GM12878 (cell line): ENCODE data around the gene TANC1. TPM values are rescaled to one million over a fixed set of nuclear protein-coding genes. Genes with fewer than 3 reads are reported as not detected.

ENCODE experiments used
- ATAC-seq: fragments of 200-7000 bp; cut with Tn5 transposase; 3 replicates; pipeline ENCODE4 v1.9.1; 2020; ENCODE audit warnings: mild to moderate bottlenecking, moderate library complexity
- BruUV-seq: library from RNA; stranded (reverse); fragments of 400-500 nt; replicated peaks from 2 replicates; lab custom pipeline; 2021; lab: Mats Ljungman, UMichigan
- CTCF ChIA-PET: fragments of 300-600 bp; sonication (Branson Sonifier 250); formaldehyde crosslinking; extraction: SDS; loops from one replicate; lab custom pipeline; 2021; ENCODE audit warnings: inconsistent platforms; lab: Yijun Ruan, JAX
- POLR2A ChIA-PET: fragments of 350-600 bp; formaldehyde crosslinking; extraction: SDS; loops from one replicate; lab custom pipeline; 2021; ENCODE audit warnings: inconsistent platforms; lab: Charles Lee
- RAD21 ChIA-PET: fragments of 300-600 bp; sonication (Branson Sonifier 250); formaldehyde crosslinking; loops from one replicate; lab custom pipeline; 2023; ENCODE audit warnings: antibody characterized with exemption; ENCODE audit not compliant: unreplicated experiment; lab: Charles Lee
- SMC1A ChIA-PET: fragments of 300-600 bp; sonication (Branson Sonifier 250); formaldehyde crosslinking; loops from one replicate; lab custom pipeline; 2023; ENCODE audit not compliant: unreplicated experiment, uncharacterized antibody; lab: Charles Lee
- DNase-seq: peaks from one replicate; pipeline ENCODE4 v3.0.0-alpha.2; 2011; ENCODE audit warnings: low read depth, low spot score
- FAIRE-seq: peaks from 3 replicates; lab custom pipeline; 2011; peaks lifted over from hg19 to GRCh38; lab: Jason Lieb, UNC
- H2AFZ ChIP-seq: 2 replicates; pipeline ENCODE4 v1.6.0; 2011; ENCODE audit warnings: low read depth, low read length, control low read depth; ENCODE audit not compliant: control insufficient read depth
- H3K27ac ChIP-seq: 2 replicates; pipeline ENCODE4 v1.5.1; 2011; ENCODE audit warnings: control low read depth; ENCODE audit not compliant: control insufficient read depth, insufficient read depth
- H3K27me3 ChIP-seq, 2 experiments: replicated peaks in 1 of 2; 2 replicates each; pipeline versions ENCODE4 v1.6.0 to v1.6.1; 2011; ENCODE audit warnings: low read length in 1 of 2; ENCODE audit not compliant: control insufficient read depth in 2 of 2, insufficient read depth in 2 of 2
- H3K36me3 ChIP-seq, 2 experiments: 2 replicates each; pipeline ENCODE4 v1.5.1; 2011; ENCODE audit warnings: low read length in 1 of 2; ENCODE audit not compliant: control insufficient read depth in 2 of 2, insufficient read depth in 2 of 2
- H3K4me1 ChIP-seq: 2 replicates; pipeline ENCODE4 v1.6.1; 2011; ENCODE audit warnings: mild to moderate bottlenecking, low read length, moderate library complexity, mixed read lengths; ENCODE audit not compliant: control insufficient read depth, insufficient read depth
- H3K4me2 ChIP-seq: 2 replicates; pipeline ENCODE4 v1.6.0; 2011; ENCODE audit warnings: control low read depth; ENCODE audit not compliant: control insufficient read depth, insufficient read depth
- H3K4me3 ChIP-seq: fragments of 200-600 bp; sonication (generic); 2 replicates; pipeline ENCODE4 v1.5.1; 2016
- H3K79me2 ChIP-seq: 2 replicates; pipeline ENCODE4 v1.6.0; 2011; ENCODE audit warnings: low read length; ENCODE audit not compliant: control insufficient read depth, insufficient read depth
- H3K9ac ChIP-seq: 2 replicates; pipeline ENCODE4 v1.8.0; 2011; ENCODE audit warnings: low read length, control low read depth, mixed read lengths; ENCODE audit not compliant: control insufficient read depth, insufficient read depth
- H3K9me3 ChIP-seq: replicated peaks from 3 replicates; pipeline ENCODE4 v1.5.1; 2011; ENCODE audit warnings: mild to moderate bottlenecking, low read length; ENCODE audit not compliant: control insufficient read depth, insufficient read depth
- H4K20me1 ChIP-seq: 2 replicates; pipeline ENCODE4 v1.6.0; 2011; ENCODE audit not compliant: control insufficient read depth, insufficient read depth
- CREM ChIP-seq: IDR thresholded peaks from 2 replicates; pipeline ENCODE4 v1.6.1; 2014; ENCODE audit warnings: antibody characterized with exemption, low read depth
- JUNB ChIP-seq: IDR thresholded peaks from 2 replicates; pipeline ENCODE4 v1.6.1; 2016; ENCODE audit warnings: antibody characterized with exemption, mild to moderate bottlenecking
- NR2C2 ChIP-seq: IDR thresholded peaks from 2 replicates; pipeline ENCODE4 v1.6.1; 2011; ENCODE audit warnings: borderline replicate concordance, low read depth; ENCODE audit not compliant: control insufficient read depth, insufficient read length
- NR2F1 ChIP-seq: fragments of 450-650 bp; conservative IDR thresholded peaks from 2 replicates; pipeline ENCODE4 v1.6.1; 2017; ENCODE audit warnings: mild to moderate bottlenecking
- POU2F2 ChIP-seq: IDR thresholded peaks from 3 replicates; pipeline ENCODE4 v1.6.1; 2011; ENCODE audit warnings: low read depth, mild to moderate bottlenecking, low read length, borderline replicate concordance
- RAD21 ChIP-seq: IDR thresholded peaks from 2 replicates; pipeline ENCODE4 v1.6.1; 2011; ENCODE audit warnings: mild to moderate bottlenecking, low read depth, low read length, moderate library complexity; ENCODE audit not compliant: insufficient read depth
- RB1 ChIP-seq: fragments of 450-650 bp; formaldehyde crosslinking; IDR thresholded peaks from 2 replicates; pipeline ENCODE4 v1.6.1; 2017; ENCODE audit warnings: mild to moderate bottlenecking, borderline replicate concordance
- RELB ChIP-seq: fragments of 450-650 bp; IDR thresholded peaks from 2 replicates; pipeline ENCODE4 v1.6.1; 2017; ENCODE audit warnings: low read depth, mild to moderate bottlenecking, moderate library complexity
- TCF7 ChIP-seq: IDR thresholded peaks from 2 replicates; pipeline ENCODE4 v1.6.1; 2014; ENCODE audit warnings: antibody characterized with exemption, borderline replicate concordance
- ZZZ3 ChIP-seq: IDR thresholded peaks from 2 replicates; pipeline ENCODE4 v1.6.1; 2011; ENCODE audit warnings: low read depth; ENCODE audit not compliant: control insufficient read depth, insufficient read length
- WGBS: methylation state at CpG from one replicate; pipeline ENCODE4 v1.1.6; 2016; ENCODE audit warnings: low lambda C conversion rate; ENCODE audit not compliant: insufficient replicate concordance, insufficient coverage; ENCODE audit errors: missing lambda C conversion rate; 5-methylcytosine and 5-hydroxymethylcytosine counted together
- in situ Hi-C: fragments of 300-500 bp; cut with MboI; formaldehyde crosslinking; loops from 9 replicates; pipeline ENCODE4 v1.14.3; 2018; ENCODE audit warnings: mixed read lengths
- intact Hi-C: fragments of 100-400 bp; cut with micrococcal nuclease; formaldehyde crosslinking; loops from one replicate; pipeline ENCODE4 v1.14.2; 2022; ENCODE audit not compliant: unreplicated experiment
- polyA plus RNA-seq, 11 experiments: library from polyadenylated mRNA; depleted of rRNA in 4 of 11; unstranded in 6 of 11; stranded (reverse) in 5 of 11; fragments of >200 nt; fragmentation: Nextera tagmentation in 4 of 11; fragmentation: Illumina TruSeq in 1 of 11; extraction: Ambion mirVana in 4 of 11; extraction: Trizol in 1 of 11; gene quantifications; 1 replicate in 1 of 11; 2 replicates in 10 of 11; pipeline versions ENCODE4 v1.2.1 to v1.2.3, GENCODE V29; 2011 to 2016; ENCODE audit warnings: inconsistent platforms in 2 of 11, missing spikeins in 2 of 11, low read depth in 1 of 11
- total RNA-seq, 4 experiments: library from RNA; depleted of rRNA in 3 of 4; stranded (reverse); fragments of >200 nt in 3 of 4; fragmentation: Illumina TruSeq in 1 of 4; extraction: Trizol in 1 of 4; gene quantifications; 2 replicates each; pipeline versions ENCODE4 v1.2.1 to v1.2.3, GENCODE V29; 2013 to 2021
- TF ChIP-seq, protein P1 (sequence below): fragments of 450-650 bp; IDR thresholded peaks from 2 replicates; pipeline ENCODE4 v1.6.1; 2014; ENCODE audit warnings: mild to moderate bottlenecking
- TF ChIP-seq, protein P2 (sequence below): IDR thresholded peaks from 2 replicates; pipeline ENCODE4 v1.6.1; 2012; ENCODE audit warnings: low read depth, low read length, improper control_type of control experiment

TANC1 gene
- total and polyA plus RNA-seq, 10 of the 15 experiments (the other 5 are each of a cell fraction or from before 2014, with no cell fraction given): 0.05 to 5.0 (median 0.34) TPM

- no peaks in the 10 kb centered on the region for H3K9me3 ChIP-seq
- H3K9ac ChIP-seq: no peak overlapping the region
- intact Hi-C loops: no loop called here
- H3K36me3 ChIP-seq: no peaks in the 10 kb centered on the region
- no peak overlapping the region for H2AFZ ChIP-seq
- no peak overlapping the region for H3K27ac ChIP-seq
- no peaks in the 10 kb centered on the region for H3K27me3 ChIP-seq
- TF ChIP-seq RAD21 (no peak), RB1 (no peak), NR2F1 (no peak), CREM (no peak), NR2C2 (no peak), RELB (no peak), ZZZ3 (no peak), TCF7 (no peak), JUNB (no peak), POU2F2 (no peak)
- TF ChIP-seq, protein P1, sequence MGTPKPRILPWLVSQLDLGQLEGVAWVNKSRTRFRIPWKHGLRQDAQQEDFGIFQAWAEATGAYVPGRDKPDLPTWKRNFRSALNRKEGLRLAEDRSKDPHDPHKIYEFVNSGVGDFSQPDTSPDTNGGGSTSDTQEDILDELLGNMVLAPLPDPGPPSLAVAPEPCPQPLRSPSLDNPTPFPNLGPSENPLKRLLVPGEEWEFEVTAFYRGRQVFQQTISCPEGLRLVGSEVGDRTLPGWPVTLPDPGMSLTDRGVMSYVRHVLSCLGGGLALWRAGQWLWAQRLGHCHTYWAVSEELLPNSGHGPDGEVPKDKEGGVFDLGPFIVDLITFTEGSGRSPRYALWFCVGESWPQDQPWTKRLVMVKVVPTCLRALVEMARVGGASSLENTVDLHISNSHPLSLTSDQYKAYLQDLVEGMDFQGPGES: no peak
- TF ChIP-seq, protein P2, sequence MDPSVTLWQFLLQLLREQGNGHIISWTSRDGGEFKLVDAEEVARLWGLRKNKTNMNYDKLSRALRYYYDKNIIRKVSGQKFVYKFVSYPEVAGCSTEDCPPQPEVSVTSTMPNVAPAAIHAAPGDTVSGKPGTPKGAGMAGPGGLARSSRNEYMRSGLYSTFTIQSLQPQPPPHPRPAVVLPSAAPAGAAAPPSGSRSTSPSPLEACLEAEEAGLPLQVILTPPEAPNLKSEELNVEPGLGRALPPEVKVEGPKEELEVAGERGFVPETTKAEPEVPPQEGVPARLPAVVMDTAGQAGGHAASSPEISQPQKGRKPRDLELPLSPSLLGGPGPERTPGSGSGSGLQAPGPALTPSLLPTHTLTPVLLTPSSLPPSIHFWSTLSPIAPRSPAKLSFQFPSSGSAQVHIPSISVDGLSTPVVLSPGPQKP: no peak
- ATAC-seq (no peak), DNase-seq (no peak), FAIRE-seq (no peak)
- H4K20me1 ChIP-seq: no peaks in the 10 kb centered on the region
- H3K4me2 ChIP-seq: no peak overlapping the region
- RAD21 ChIA-PET: no interaction called here
- no peaks in the 10 kb centered on the region for H3K79me2 ChIP-seq
- POLR2A ChIA-PET: no interaction called here
- CTCF ChIA-PET: interaction anchor here (0.6 to 1.0 kb wide), 3 partner anchors 10 to 365 kb away, joined by 3 to 5 read pairs (median 4); no protein-coding TSS in a partner anchor
- no TSS peak for BruUV-seq
- no peaks in the 10 kb centered on the region for H3K4me1 ChIP-seq
- WGBS: 89% methylated on average over 4 of the region's 4 CpGs
- in situ Hi-C loops: no loop called here
- no peak overlapping the region for H3K4me3 ChIP-seq
- SMC1A ChIA-PET: no interaction called here
These were observed 95.2 kb downstream of the TANC1 start for GRCh38 chr2:159063677-159064076.
